ENCODE measurements around the gene SBK2.

Gene SBK2

GRCh38 chr19:55479045-55479444 lies 57.9 kb downstream of the SBK2 start:
- H3K27me3 ChIP-seq (ENCODE audit: control insufficient read depth, insufficient read depth, low read length) = no peaks in the 10 kb centered on the region
- no peaks in the 10 kb centered on the region for H3K9me3 ChIP-seq (ENCODE audit: control insufficient read depth, low read depth, low read length)
- H3K4me3 ChIP-seq (ENCODE audit: low read length) = no peak overlapping the region
- H3K9ac ChIP-seq (ENCODE audit: low read length) = no peak overlapping the region
- no peaks in the 10 kb centered on the region for H3K36me3 ChIP-seq (ENCODE audit: control insufficient read depth, low read depth, low read length)
- no peak overlapping the region for H3K27ac ChIP-seq (ENCODE audit: low read length)
- no peaks in the 10 kb centered on the region for H3K4me1 ChIP-seq (ENCODE audit: control insufficient read depth, low read depth, low read length)
